KMS-11 (cell line): ENCODE results near the gene GRID2.

Source experiments
- H2AFZ ChIP-seq: fragments of 200-600 bp; sonication (generic); 2 replicates; pipeline ENCODE4 v1.6.1; 2016; ENCODE audit warnings: antibody characterized with exemption, mixed run types, low read depth
- H3K27ac ChIP-seq: fragments of 200-600 bp; sonication (generic); 2 replicates; pipeline ENCODE4 v1.6.1; 2016; ENCODE audit warnings: mild to moderate bottlenecking, mixed run types
- H3K27me3 ChIP-seq: fragments of 200-600 bp; sonication (generic); 2 replicates; pipeline ENCODE4 v1.6.1; 2017; ENCODE audit warnings: mild to moderate bottlenecking, low read depth, mixed run types, moderate library complexity; ENCODE audit not compliant: insufficient read depth
- H3K36me3 ChIP-seq: fragments of 200-600 bp; sonication (generic); 2 replicates; pipeline ENCODE4 v1.6.1; 2017; ENCODE audit warnings: mild to moderate bottlenecking, mixed run types; ENCODE audit not compliant: insufficient read depth
- H3K4me1 ChIP-seq: fragments of 200-600 bp; sonication (generic); 2 replicates; pipeline ENCODE4 v1.6.1; 2016; ENCODE audit warnings: mild to moderate bottlenecking, low read depth, mixed run types; ENCODE audit not compliant: poor library complexity, severe bottlenecking
- H3K4me2 ChIP-seq: fragments of 200-600 bp; sonication (generic); 2 replicates; pipeline ENCODE4 v1.7.0; 2016; ENCODE audit warnings: mild to moderate bottlenecking, mixed run types
- H3K4me3 ChIP-seq: fragments of 200-600 bp; sonication (generic); IDR thresholded peaks from 2 replicates; pipeline ENCODE4 v1.6.1; 2017; ENCODE audit warnings: low read depth, low read length, mixed read lengths; ENCODE audit not compliant: insufficient read depth
- H3K79me2 ChIP-seq: fragments of 200-600 bp; sonication (generic); 2 replicates; pipeline ENCODE4 v1.6.1; 2016; ENCODE audit warnings: low read depth, mixed run types; ENCODE audit not compliant: insufficient read depth
- H3K9ac ChIP-seq: fragments of 200-600 bp; sonication (generic); 2 replicates; pipeline ENCODE4 v1.6.1; 2016; ENCODE audit warnings: mild to moderate bottlenecking, mixed run types
- H4K20me1 ChIP-seq: fragments of 200-600 bp; sonication (generic); 2 replicates; pipeline ENCODE4 v1.6.1; 2016; ENCODE audit warnings: mild to moderate bottlenecking, mixed run types; ENCODE audit not compliant: insufficient read depth
- TF ChIP-seq, protein P1 (sequence below): fragments of 200-600 bp; sonication (generic); conservative IDR thresholded peaks from 2 replicates; pipeline ENCODE4 v1.6.1; 2017; ENCODE audit warnings: low read depth, mild to moderate bottlenecking, antibody characterized with exemption, low read length, moderate library complexity, mixed read lengths

Gene GRID2

DNA sequence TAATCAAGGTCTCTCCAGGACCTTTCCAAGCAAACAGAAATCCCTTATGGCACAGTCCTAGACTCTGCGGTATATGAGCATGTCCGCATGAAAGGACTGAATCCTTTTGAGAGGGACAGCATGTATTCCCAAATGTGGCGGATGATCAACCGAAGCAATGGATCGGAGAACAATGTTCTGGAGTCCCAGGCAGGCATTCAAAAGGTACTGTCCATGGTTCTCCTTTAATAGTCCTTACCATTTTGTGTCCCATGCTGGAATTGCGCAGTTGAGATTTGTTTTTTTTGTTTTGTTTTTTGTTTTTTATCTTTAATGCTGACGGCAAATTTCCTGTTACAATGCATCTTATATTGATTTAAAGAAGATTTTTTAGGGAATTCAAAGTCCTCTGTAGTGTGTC is 1211.4 kb downstream of the GRID2 start:
- Histone ChIP-seq H3K27ac (no peak overlapping the region), H3K36me3 (no peaks in the 10 kb centered on the region), H2AFZ (no peak overlapping the region), H4K20me1 (no peaks in the 10 kb centered on the region), H3K4me1 (no peaks in the 10 kb centered on the region), H3K4me3 (no peak overlapping the region), H3K4me2 (no peak overlapping the region), H3K27me3 (no peaks in the 10 kb centered on the region), H3K79me2 (no peaks in the 10 kb centered on the region), H3K9ac (no peak overlapping the region)
- TF ChIP-seq, protein P1, sequence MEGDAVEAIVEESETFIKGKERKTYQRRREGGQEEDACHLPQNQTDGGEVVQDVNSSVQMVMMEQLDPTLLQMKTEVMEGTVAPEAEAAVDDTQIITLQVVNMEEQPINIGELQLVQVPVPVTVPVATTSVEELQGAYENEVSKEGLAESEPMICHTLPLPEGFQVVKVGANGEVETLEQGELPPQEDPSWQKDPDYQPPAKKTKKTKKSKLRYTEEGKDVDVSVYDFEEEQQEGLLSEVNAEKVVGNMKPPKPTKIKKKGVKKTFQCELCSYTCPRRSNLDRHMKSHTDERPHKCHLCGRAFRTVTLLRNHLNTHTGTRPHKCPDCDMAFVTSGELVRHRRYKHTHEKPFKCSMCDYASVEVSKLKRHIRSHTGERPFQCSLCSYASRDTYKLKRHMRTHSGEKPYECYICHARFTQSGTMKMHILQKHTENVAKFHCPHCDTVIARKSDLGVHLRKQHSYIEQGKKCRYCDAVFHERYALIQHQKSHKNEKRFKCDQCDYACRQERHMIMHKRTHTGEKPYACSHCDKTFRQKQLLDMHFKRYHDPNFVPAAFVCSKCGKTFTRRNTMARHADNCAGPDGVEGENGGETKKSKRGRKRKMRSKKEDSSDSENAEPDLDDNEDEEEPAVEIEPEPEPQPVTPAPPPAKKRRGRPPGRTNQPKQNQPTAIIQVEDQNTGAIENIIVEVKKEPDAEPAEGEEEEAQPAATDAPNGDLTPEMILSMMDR = no peak

DNA sequence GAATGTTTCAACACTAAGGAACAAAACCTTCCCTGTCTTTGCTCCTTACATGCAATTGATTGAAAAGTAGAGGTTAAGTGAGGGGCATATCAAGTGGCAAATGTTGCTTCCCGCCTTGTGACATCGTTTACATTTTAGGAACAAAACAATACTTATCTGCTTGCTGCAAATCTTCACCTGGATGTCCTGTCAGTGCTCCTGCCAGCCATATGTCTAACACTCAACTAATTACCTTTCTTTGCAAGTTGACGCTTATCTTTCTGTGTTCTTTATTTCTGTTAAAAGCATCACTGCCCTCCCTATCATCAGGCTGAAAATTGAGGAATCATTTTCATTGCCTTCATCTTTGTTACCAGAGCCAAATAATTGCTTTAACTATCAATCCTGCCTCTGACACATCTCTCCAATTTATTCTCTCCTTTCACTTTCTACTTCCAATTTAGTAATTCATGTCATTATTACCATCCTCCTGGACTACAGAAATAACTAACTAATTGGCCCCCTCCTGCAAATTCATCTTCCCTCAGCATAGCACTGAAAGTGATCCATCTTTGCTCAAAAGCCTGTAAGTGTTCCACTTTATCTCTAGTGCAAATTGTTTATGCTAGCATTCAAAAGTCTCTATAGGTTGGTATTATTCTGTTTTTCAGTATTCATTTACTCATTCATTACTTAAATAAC is 1226.1 kb downstream of the GRID2 start:
- TF ChIP-seq, protein P1 = no peak
- no peaks in the 10 kb centered on the region for H4K20me1 ChIP-seq
- H3K36me3 ChIP-seq = no peaks in the 10 kb centered on the region
- H3K4me3 ChIP-seq = no peak overlapping the region
- H2AFZ ChIP-seq = no peak overlapping the region
- H3K79me2 ChIP-seq = no peaks in the 10 kb centered on the region
- no peaks in the 10 kb centered on the region for H3K27me3 ChIP-seq
- no peaks in the 10 kb centered on the region for H3K4me1 ChIP-seq
- H3K9ac ChIP-seq = no peak overlapping the region
- no peak overlapping the region for H3K4me2 ChIP-seq
- H3K27ac ChIP-seq = no peak overlapping the region

DNA sequence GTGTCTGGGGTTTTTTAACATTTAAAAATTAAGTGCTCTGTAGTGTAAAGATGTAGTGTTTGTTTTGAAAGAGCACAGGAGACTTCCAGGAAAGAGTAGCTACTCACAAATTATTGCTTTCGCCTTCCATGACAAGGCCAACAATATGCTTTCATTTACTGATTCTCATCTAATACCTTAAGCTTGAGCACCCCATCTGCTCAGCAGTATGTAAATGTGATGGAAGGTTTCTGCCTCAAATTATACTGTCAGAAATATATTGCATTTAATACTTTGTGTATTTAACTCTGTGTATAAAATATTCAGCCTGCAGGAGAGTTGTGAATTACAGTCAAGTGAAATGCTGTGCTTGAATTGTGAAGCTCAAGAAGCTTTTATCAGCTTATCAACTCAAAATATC is 1228.5 kb downstream of the GRID2 start:
- no peaks in the 10 kb centered on the region for H3K36me3 ChIP-seq
- no peak overlapping the region for H3K27ac ChIP-seq
- TF ChIP-seq, protein P1 = no peak
- H4K20me1 ChIP-seq = no peaks in the 10 kb centered on the region
- no peaks in the 10 kb centered on the region for H3K27me3 ChIP-seq
- H3K4me3 ChIP-seq = no peak overlapping the region
- no peak overlapping the region for H3K9ac ChIP-seq
- no peaks in the 10 kb centered on the region for H3K4me1 ChIP-seq
- H3K4me2 ChIP-seq = no peak overlapping the region
- H3K79me2 ChIP-seq = no peaks in the 10 kb centered on the region
- no peak overlapping the region for H2AFZ ChIP-seq

DNA sequence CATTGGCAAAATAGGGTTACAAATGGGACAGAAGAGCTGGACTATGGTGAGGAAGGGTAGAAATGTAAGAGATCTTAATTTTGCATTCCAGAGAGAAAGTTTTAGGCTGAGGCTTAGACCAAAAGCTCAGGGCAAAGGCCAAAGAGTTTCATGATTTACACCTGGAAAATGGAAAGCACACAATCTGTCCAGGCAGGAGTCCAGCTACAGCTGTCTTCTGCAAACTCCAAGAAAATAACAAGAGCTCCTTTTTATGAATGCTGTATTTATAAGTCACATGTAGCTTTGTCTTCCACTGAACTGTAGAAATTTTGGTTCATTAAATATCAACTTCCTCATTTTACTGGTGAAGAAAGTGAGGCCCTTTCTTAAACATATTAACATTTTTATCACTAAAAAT is 1236.8 kb downstream of the GRID2 start:
- Histone ChIP-seq H3K4me1 (no peaks in the 10 kb centered on the region), H2AFZ (no peak overlapping the region), H3K4me3 (no peak overlapping the region), H3K27me3 (no peaks in the 10 kb centered on the region), H3K79me2 (no peaks in the 10 kb centered on the region), H3K4me2 (no peak overlapping the region), H3K36me3 (no peaks in the 10 kb centered on the region), H4K20me1 (no peaks in the 10 kb centered on the region), H3K9ac (no peak overlapping the region), H3K27ac (no peak overlapping the region)
- TF ChIP-seq, protein P1 = no peak
